Gastrocnemius medialis (tissue), 4 donors: Measurements from ENCODE around the gene AKAP7.

Experiments
- POLR2A ChIP-seq, 2 donors: fragments of 450-650 bp; IDR thresholded peaks; one replicate each; pipeline ENCODE4 v1.6.1; 2017; ENCODE audit warnings: antibody characterized with exemption in 2 of 2, mild to moderate bottlenecking in 2 of 2, moderate library complexity in 2 of 2
- TF ChIP-seq, protein P1 (sequence below), 5 experiments: fragments of 450-650 bp in 3 of 5; fragments of 200-600 bp in 2 of 5; sonication (generic) in 2 of 5; IDR thresholded peaks in 4 of 5; conservative IDR thresholded peaks in 1 of 5; 1 replicate in 4 of 5; 2 replicates in 1 of 5; pipeline ENCODE4 v1.5.1; 2016 to 2019; ENCODE audit warnings: antibody characterized with exemption in 5 of 5, mild to moderate bottlenecking in 3 of 5, moderate library complexity in 3 of 5

- no peak for TF ChIP-seq POLR2A (IDR thresholded peaks at IDR 0.05)
- TF ChIP-seq, protein P1, sequence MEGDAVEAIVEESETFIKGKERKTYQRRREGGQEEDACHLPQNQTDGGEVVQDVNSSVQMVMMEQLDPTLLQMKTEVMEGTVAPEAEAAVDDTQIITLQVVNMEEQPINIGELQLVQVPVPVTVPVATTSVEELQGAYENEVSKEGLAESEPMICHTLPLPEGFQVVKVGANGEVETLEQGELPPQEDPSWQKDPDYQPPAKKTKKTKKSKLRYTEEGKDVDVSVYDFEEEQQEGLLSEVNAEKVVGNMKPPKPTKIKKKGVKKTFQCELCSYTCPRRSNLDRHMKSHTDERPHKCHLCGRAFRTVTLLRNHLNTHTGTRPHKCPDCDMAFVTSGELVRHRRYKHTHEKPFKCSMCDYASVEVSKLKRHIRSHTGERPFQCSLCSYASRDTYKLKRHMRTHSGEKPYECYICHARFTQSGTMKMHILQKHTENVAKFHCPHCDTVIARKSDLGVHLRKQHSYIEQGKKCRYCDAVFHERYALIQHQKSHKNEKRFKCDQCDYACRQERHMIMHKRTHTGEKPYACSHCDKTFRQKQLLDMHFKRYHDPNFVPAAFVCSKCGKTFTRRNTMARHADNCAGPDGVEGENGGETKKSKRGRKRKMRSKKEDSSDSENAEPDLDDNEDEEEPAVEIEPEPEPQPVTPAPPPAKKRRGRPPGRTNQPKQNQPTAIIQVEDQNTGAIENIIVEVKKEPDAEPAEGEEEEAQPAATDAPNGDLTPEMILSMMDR (IDR thresholded peaks at IDR 0.05 in 4 of 5, conservative IDR thresholded peaks at IDR 0.05 in 1 of 5): no peak
These were observed 89.9 kb downstream of the AKAP7 start for GRCh38 chr6:131225127-131225526.
